ENCODE data around the gene MTHFR.
"Not testable (repeated sequence)": the region's sequence is repeated elsewhere in the genome, so short reads cannot be mapped to it uniquely, and the experiment has no call there.

MTHFR gene

DNA sequence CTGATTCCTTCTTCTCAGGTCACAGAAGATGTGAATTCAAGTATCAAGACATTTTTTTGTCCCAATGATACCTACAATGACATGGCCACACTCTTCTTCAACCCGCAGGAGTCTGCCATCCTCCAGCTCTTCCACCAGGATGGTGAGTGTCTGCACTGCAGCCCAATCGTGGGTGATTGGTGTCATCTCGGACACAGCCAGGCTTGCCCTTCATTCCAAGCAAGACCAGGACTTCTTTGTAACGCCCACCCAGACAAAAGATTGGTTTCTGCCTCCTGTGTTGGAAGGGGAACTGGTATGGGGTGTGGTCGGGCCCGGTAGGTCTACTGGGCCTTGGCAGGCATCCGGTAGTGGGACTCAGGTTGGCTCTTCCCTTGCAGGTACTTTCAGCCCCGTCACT is 27.7 kb upstream of the MTHFR start:
- DNase-seq (ENCODE audit: low spot score), result no peak

- no peak for DNase-seq (ENCODE audit: low spot score)
Observed at GRCh38 chr1:11831945-11832725, 26.4 kb upstream of the MTHFR start.

GRCh38 chr1:11828511-11828910 is 22.7 kb upstream of the MTHFR start:
- DNase-seq (ENCODE audit: low spot score), result no peak

DNA sequence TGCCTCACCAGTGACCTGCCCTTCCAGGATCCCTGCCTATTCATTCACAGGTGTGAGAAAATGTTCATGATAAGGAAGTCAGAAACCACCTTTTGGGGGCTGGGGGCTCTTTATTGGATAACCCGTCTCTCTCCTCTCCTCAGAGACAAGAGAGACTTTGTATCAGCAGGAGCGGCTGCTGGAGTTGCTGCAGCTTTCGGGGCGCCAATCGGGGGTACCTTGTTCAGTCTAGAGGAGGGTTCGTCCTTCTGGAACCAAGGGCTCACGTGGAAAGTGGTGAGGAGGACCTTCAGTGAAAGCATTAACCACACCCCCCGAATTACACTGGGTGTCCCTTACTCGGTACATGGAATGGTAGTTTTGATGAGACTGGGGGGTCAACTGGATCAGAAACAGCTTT is 21.2 kb upstream of the MTHFR start:
- DNase-seq (ENCODE audit: low spot score), result no peak

GRCh38 chr1:11825131-11825530 is 19.4 kb upstream of the MTHFR start:
- no peak for DNase-seq (ENCODE audit: low spot score)

- DNase-seq (ENCODE audit: low spot score), result no peak
Observed at GRCh38 chr1:11823366-11824137, 17.8 kb upstream of the MTHFR start.

GRCh38 chr1:11822091-11822490 is 16.3 kb upstream of the MTHFR start:
- no peak for DNase-seq (ENCODE audit: low spot score)

- DNase-seq (ENCODE audit: low spot score), result no peak
Observed at GRCh38 chr1:11817192-11817591, 11.4 kb upstream of the MTHFR start.

DNA sequence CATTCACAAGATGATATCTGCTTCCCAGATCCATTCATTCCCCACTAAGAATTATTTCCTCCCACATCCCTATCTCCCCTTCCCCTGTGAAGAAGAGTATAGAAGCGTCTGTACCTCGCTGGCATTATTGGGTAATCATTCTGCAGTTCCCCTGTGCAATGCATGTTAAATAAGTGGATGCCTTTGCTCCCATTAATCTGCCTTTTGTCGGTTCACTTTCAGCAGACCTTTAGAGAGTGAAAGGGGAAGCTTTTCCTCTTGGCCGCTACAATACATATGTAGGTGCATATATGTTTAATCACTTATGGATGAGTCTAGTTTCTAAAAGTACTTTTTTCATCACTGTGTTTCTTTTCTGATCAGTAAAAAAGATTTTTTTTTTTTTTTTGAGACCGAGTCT is 7.3 kb upstream of the MTHFR start:
- DNase-seq (ENCODE audit: low spot score), result no peak

DNA sequence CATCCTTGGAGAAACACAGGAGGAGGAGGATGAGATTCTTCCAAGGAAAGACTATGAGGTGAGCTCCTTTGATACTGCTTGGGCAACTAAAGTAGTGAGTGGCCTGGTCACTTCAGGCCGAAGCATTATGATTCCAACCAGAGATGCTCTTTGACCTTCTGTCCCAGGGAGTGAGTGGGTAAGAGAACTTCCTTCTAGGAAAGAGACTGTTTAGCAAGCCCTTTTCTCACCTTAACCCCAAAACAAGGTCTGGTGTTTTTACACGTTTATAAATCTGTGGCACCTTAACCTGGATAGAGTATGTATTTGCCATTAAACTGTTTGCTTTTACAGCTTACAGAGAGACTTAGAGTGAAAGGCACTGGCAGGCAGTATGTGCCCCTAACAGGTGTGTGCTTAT is 1.4 kb upstream of the MTHFR start:
- DNase-seq (ENCODE audit: low spot score), result no peak

DNA sequence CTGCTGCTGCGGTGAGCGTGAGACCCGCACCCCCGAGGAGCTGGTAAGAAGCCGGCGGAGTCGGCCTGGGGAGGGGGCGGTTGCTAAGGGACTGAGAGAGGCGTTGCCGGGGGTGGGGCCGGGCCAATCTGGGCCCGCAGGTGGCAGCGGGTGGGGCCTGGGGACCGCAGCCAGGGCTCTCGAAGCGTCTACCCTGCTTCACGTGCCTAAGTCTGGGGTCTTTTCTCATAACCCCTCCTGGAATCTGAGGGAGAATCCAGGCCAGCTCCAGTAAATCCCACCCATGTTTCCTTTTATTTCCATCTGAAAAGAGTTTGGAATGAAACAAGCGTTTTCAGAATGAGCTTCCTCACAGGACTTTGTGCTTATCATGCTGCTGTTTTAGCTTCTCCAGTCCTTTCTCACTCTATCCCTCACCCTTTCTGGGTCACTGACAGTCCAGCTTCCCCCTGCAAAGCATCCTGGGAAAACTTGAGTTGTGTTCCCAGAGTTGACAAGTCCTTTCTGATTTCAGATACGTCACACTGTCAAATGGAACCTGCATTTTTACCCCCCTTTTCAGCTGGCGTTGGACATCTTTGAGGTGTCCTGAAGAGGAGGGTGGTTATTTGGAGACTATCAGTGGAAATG is 658 bp upstream of the MTHFR start:
- peak; percentile 12 for DNase-seq (ENCODE audit: low spot score)

- DNase-seq (ENCODE audit: low spot score), result peak; percentile 43
Observed at GRCh38 chr1:11804666-11805421, 920 bp downstream of the MTHFR start.

DNA sequence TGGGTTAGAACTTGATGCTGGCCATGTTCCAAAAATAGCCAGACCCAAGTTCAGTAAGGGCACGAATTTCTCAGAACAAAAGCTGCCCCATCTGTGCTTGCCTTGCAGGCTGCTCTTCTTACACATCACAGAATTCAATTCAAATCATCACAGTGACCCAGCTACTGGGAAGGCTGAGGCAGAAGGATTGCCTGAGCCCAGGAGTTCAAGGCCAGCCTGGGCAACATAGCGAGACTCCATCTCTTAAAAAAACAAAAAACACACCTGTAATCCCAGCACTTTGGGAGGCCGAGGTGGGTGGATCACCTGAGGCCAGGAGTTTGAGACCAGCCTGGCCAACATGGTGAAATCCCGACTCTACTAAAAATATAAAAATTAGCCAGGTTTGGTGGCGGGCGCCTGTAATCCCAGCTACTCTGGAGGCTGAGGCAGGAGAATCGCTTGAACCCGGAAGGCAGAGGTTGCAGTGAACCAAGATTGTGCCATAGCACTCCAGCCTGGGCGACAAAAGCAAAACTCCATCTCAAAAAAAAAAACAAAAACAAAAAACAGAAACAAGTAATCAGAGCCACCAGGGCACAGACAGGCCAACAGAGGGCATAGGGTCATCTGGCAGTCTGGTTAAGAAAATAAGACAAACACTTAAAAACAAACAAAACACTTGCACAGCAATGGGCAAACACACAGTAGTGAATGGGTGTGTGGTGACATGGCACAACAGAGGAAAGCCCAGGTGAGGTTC is 1.7 kb downstream of the MTHFR start:
- not testable (repeated sequence) for DNase-seq (ENCODE audit: low spot score)

DNA sequence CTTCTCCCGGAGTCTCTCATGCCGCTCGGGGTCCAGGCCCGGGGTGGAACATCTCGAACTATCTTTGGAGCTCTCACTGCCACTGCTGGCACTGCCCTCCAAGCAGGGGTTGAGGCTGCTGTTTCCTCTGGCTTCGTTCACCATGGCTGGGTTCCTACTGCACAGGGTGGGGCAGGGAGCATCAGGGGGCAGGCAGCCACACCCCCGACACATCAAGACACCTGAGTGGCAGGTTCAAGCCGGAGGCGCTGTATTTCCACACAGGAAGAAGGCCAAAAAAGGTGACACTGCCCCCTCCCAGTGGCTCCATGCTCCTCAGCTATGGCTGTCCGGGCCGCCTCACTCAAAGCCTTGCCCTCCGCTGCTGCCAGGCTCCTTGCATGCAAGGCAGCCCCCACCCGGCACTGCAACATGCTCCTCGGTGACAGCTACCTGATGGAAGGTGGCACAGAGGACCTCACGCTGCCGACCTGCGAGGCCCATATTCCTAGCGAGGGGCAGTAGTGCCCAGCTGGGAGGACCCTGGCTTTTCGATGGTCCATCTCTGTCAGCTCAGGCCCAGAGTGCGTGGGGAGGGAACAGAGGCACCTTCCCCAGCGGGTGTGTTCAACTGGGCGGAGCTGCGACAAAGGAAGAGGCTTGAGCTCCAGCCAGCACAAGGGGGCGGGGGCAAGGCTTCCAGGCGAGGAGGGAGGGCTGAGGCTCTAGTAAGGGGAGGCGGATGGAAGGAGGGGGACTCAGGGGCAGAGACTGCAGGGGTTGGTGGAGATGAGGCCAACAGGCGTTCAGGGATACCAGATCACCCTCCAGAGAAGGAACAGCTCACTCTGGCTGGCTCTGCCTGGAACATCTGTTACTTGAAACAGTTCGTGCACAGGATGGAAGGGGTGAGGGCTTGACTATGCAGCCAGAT is 2.5 kb downstream of the MTHFR start:
- no peak for DNase-seq (ENCODE audit: low spot score)

GRCh38 chr1:11802616-11802972 is 3.2 kb downstream of the MTHFR start:
- no peak for DNase-seq (ENCODE audit: low spot score)

GRCh38 chr1:11800756-11801433 is 4.9 kb downstream of the MTHFR start:
- no peak for DNase-seq (ENCODE audit: low spot score)

GRCh38 chr1:11800391-11800755 is 5.4 kb downstream of the MTHFR start:
- no peak for DNase-seq (ENCODE audit: low spot score)

DNA sequence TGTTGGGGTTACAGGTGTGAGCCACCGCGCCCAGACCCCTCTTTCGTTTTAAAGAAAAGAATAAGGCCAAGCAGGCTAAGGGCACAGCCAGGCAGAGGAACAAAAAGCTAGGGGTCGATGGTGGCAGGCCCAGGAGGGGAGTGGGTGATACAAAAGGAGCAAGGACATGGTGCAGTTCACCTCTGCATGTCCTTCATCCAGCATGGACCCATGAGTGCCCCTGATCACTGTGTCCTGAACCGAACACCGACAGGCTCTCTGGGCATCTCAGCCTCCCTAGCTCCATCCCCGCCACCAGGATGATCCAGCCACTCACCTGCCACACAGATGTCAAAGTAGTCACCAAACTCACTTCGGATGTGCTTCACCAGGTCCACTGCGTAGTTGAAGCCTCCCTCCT is 5.9 kb downstream of the MTHFR start:
- DNase-seq (ENCODE audit: low spot score), result no peak

GRCh38 chr1:11799099-11799498 is 6.7 kb downstream of the MTHFR start:
- DNase-seq (ENCODE audit: low spot score), result no peak

Data from LoVo (cell line).